ENCODE measurements around the gene GINS3.
"Not testable (repeated sequence)": the region's sequence is repeated elsewhere in the genome, so short reads cannot be mapped to it uniquely, and the experiment has no call there.

GINS3 gene

DNA sequence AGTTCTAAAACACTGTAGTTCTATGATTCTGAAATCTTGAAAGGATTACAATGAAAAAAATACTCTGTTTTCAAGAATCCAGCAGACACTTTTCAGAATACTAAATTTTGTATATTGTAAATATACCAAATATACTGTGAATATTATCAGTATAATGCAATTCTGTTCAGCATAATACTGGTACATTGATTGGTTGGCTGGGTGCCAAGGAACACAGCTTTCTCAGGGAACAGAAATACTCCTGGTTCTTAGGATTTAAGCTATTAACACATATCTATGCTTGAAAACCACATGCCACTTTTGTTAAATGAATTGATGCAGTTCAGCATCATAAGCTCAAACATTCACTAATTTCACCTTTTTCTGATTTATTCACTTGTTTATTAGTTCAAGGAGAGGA is 2.5 kb upstream of the GINS3 start:
- no peak for DNase-seq (ENCODE audit: low spot score)

DNA sequence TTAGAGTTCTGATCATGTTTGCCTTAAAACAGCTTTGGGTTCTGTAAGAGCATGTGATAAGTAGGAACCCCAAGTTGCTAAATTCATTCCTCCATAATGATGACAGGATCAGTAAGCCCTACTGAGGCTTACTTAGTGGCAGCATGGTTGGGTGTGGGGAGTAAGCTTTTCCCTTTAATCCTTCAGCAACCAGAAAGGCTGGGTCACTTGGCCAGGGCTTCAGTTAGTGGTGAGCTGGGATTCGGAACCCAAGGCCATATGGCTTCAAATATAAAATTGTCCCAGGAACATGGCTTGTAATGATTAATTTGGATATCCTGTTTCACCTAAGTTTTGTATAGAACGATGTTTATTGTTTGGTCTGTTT is 850 bp downstream of the GINS3 start:
- no peak for DNase-seq (ENCODE audit: low spot score)

DNA sequence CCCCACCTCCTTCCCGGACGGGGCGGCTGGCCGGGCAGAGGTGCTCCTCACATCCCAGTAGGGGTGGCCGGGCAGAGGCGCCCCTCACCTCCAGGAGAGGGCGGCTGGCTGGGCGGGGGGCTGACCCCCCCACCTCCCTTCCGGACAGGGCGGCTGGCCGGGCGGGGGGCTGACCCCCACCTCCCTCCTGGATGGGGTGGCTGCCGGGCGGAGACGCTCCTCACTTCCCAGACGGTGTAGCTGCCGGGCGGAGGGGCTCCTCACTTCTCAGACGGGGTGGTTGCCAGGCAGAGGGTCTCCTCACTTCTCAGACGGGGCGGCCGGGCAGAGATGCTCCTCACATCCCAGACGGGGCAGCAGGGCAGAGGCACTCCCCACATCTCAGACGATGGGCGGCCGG is 4.6 kb downstream of the GINS3 start:
- not testable (repeated sequence) for DNase-seq (ENCODE audit: low spot score)

DNA sequence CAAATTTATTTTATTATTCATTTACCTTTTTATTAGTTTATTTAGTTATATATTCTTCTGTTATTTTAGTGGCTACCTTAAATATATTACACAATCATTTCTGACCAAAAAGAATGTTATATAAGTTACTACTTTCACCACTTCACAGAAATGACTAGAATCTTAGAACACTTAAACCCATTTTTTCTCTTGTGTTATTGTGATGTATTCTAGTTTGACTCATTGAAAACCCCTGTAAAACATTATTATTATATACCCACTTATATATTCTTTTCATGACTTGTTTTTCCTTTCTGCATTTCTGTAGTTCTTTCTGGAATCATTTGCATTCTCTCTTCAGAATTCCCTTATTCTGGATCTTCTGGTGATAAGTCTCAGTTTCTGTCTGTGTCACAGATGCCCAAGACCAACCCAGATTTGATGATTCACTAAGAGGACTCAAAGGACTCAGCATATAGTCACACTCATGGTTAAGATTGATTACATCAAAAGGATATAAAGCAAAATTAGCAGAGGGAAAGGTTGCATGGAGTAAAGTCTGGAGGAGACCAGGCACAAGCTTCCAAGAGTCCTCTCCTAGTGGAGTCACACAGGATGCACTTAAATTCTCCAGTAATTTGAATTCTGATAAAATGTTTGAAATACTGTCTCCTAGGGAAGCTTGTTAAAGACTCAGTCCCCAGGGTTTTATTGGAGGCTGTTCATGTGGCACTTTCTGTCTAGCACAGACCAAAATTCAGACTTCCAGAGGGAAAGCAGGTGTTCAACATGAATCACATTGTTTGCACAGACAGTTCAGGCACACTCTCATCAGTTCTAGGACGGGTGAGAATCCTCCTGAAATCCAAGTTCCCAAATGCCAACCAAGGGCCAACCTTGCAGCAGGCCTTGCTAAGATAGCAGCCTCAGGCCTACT is 7.7 kb downstream of the GINS3 start:
- no peak for DNase-seq (ENCODE audit: low spot score)

DNA sequence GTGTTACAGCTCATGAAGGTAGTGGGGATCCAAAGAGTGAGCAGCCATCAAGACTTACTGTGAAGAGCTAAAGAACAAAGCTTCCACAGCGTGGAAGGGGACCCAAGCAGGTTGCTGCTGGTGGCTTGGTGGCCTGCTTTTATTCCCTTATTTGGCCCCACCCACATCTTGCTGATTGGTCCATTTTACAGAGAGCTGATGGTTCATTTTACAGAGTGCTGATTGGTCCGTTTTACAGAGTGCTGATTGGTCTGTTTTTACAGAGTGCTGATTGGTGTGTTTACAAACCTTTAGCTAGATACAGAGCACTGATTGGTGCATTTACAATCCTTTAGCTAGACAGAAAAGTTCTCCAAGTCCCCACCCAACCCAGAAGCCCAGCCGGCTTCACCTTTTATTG is 9.0 kb downstream of the GINS3 start:
- DNase-seq (ENCODE audit: low spot score), result not testable (repeated sequence)

DNA sequence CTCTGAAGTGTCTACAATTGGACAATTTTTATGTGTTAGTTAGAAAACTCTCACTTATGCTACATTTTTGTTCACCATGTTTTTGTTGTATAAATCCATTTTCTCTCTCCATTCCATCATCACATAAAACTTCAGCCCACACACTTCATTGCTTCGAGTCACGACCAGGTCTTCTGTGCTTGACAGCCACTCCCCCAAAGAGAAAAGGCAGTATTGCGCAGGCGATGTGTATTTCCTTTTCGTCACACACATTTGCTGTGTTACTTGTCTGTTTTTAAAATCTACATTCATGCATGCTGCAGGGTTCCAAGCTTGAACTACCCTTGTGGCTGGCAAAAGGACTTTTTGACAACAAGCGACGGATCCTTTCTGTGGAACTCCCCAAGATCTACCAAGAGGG is 10.5 kb downstream of the GINS3 start:
- no peak for DNase-seq (ENCODE audit: low spot score)

DNA sequence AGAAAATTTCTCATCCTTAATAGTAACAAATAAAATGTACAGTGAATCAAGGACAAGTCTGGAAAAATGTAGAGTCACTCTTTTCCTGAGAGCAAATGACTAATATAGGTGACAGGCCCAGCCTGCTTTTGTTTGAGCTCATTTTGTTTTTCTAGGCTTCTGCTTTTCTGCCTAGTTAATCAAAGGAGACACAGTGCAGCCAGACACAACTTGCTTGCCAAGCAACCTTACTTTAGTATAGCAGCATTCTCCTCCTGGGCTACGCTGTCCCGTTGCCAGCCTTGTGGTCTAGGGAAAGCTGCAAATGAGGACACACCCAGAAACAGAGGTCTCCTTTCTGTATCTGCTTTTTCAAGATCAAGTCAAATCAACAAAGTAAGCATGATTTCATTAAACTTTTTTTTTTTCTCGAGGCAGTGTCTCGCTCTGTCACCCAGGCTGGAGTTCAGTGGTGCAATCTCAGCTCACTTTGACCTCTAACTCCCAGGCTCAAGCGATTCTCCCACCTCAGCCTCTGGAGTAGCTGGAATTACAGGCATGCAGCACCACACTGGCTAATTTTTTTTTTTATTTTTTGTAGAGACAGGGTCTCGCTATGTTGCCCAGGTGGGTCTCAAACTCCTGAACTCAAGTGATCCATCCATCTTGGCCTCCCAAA is 17.2 kb downstream of the GINS3 start:
- DNase-seq (ENCODE audit: low spot score), result peak; percentile 17

DNA sequence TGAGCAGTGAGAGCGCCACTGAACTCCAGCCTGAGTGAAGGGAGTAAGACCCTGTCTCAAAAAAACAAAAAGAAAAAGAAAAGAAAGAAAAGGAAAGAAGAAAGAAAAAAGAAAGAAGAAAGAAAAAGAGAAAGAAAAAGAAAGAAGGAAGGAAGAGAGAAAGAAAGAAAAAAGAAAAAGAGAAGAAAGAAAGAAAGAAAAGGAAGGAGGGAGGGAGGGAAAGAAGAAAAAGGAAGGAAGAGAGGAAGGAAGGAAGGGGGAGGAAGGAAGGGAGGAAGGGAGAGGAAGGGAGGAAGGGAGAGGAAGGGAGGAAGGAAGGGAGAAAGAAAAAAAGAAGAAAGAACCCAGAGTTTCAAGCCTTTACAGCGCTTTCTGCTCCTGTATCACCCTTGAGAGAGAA is 19.1 kb downstream of the GINS3 start:
- no peak for DNase-seq (ENCODE audit: low spot score)

DNA sequence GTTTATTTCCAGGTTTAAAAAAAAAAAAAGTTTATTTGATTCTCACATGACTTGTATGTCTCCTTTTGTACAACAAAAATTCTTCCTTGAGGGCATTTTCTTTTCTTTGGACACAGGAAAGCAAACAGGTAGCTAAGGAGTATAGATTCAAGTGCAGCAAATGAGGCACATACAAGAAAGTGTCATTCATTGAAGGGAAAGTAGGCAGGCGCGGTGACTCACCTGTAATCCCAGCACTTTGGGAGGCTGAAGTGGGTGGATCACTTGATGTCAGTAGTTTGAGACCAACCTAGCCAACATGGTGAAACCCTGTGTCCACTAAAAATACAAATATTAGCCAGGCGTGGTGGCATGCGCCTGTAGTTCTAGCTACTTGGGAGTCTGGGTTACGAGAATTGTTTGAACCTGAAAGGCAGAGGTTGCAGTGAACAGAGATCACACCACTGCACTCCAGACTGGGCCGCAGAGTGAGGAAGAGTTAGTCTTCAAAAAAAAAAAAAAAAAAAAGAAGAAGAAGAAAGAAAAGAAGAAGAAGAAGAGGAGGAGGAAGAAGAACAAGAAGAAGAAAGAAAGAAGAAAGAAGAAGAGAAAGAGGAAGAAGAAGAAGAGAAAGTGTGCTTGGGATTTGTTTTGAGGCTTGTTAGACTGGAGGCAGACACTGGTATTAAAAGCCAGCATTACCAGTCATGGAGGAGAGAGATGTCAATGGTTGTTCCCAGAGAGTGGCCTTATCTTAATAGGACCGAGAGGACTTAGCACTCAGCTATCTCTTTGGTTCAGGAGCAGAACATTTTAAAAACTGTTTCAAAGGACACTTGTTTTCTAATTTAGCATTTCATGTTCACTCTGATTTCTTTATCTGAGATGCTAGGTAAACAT is 19.7 kb downstream of the GINS3 start:
- no peak for DNase-seq (ENCODE audit: low spot score)

DNA sequence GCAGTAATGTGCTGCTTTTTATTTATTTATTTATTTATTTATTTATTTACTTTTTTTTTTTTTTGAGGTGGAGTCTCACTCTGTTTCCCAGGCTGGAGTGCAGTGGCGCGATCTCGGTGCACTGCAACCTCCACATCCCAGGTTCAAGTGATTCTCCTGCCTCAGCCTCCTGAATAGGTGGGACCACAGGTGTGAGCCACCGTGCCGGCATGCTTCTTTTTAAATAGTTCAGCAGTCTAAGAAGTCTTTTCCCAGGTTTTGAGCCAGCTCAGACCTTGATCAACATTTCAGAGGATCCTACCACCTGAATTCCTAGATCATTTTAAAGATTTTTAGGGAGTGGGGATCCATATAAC is 20.3 kb downstream of the GINS3 start:
- DNase-seq (ENCODE audit: low spot score), result not testable (repeated sequence)

DNA sequence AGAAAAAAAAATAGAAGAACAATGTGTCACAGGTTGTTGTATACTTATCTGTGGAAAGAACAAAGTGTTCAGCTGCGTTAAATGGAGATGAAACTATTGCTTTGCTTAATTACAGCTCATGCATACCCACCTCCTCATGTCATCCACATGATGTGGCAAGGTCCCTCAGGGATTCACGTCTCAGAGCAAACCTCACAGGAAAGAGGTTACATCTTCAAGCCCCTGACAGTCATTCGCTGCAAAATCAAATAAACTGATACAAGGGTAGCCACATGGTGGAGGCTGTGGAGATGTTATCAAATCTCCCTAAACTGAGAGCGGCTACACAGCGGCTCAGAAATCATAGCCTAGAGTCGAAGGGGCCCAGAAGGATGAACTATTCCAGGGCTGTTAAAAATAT is 21.1 kb downstream of the GINS3 start:
- DNase-seq (ENCODE audit: low spot score), result no peak

DNA sequence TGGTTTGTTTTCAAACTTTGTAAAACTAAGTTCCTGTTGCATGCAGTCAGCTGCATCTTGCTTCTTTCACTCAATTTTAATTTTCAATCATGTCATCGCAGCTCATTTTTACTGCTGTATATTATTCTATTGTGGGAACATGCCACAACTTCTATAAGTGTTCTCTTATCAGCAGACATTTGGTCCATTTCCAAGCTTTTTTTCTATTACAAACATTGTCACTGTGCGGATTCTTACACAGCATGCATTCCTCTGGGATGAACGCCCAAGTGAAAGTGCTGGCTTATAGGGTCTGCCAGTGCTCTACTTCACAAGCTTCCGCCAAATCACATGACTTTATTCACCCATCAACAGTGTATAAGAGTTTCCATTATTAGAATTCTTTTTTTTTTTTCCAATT is 22.7 kb downstream of the GINS3 start:
- no peak for DNase-seq (ENCODE audit: low spot score)

DNA sequence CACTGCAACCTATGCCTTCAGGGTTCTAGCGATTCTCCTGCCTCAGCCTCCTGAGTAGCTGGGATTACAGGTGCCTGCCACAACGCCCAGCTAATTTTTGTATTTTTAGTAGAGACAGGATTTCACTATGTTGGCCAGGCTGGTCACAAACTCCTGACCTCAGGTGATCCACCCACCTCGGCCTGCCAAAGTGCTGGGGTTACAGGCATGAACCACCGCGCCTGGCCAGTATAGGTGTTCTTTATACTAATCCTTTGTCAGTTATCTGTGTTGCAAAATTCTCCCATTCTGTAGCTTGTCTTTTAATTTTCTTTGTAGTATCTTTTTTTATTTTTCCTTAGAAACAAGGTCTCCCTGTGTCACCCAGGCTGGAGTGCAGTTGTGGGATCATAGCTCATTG is 23.7 kb downstream of the GINS3 start:
- not testable (repeated sequence) for DNase-seq (ENCODE audit: low spot score)

DNA sequence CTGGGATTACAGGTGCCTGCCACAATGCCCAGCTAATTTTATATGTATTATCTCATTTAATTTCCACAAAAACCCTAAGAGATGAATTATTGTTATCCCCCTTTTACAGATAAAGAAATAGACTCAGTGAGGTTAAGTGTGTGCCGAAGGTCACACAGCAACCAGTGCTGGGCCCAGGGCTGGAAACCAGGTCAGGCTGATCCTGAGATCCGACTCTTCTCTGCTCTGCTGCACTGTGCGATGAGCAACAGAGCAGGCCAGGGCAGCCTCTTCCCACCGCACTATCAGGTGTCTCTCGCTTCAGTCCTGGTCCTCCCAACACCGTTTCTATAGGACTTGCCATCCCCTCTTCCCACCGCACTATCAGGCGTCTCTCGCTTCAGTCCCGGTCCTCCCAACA is 24.8 kb downstream of the GINS3 start:
- no peak for DNase-seq (ENCODE audit: low spot score)

DNA sequence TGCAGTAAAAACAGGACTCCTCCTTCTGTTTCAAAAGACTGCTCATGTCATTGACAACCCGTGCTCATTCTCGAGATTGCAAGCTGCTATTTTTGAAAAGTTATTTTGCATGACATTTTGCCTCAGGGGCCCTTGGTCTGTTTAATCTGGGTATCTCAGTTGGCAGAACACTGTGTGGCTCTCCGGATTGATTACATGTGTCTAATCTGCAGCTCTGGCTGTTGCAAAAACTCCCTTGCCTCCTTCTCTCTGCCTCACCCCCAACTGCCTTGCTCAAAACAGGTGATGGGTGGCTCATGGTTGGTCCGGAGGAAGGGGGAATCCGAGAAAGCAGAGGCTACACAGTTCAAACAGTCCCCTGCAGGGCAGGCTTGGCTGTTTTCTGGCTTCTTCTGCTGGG is 25.3 kb downstream of the GINS3 start:
- no peak for DNase-seq (ENCODE audit: low spot score)

DNA sequence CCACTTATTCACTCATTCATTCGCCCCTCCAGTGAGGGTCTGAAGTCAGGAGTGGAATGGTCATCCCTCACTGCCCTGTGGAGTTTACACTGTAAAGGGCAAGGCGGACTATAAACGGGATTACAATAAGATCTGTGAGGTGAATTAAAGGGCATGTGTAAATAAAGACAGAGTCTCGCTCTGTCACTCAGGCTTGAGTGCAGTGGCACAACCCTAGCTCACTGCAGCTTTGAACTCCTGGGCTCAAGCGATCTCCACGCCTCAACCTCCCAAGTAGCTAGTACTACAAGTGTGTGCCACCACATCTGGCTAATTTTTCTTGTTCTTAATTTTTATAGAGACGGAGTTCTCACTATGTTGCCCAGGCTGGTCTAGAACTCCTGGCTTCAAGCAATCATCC is 25.8 kb downstream of the GINS3 start:
- DNase-seq (ENCODE audit: low spot score), result no peak

DNA sequence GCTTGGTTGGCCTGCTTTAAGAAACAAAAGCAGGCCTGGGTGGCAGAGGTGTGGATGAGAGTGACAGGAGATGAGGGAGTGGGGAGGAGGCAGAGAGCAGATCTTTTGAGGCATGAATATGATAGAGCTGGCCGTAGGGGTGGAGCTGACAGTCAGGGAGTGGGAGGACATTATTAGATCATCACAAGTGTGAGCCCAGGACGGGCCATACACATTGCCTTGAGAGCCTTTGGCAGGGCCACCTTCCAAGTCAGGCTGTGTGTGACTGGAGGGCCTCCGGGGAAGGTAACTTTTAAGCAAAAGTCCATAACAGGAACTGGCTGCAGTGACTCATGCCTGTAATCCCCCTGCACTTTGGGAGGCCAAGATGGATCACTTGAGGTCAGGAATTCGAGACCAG is 26.3 kb downstream of the GINS3 start:
- DNase-seq (ENCODE audit: low spot score), result no peak

DNA sequence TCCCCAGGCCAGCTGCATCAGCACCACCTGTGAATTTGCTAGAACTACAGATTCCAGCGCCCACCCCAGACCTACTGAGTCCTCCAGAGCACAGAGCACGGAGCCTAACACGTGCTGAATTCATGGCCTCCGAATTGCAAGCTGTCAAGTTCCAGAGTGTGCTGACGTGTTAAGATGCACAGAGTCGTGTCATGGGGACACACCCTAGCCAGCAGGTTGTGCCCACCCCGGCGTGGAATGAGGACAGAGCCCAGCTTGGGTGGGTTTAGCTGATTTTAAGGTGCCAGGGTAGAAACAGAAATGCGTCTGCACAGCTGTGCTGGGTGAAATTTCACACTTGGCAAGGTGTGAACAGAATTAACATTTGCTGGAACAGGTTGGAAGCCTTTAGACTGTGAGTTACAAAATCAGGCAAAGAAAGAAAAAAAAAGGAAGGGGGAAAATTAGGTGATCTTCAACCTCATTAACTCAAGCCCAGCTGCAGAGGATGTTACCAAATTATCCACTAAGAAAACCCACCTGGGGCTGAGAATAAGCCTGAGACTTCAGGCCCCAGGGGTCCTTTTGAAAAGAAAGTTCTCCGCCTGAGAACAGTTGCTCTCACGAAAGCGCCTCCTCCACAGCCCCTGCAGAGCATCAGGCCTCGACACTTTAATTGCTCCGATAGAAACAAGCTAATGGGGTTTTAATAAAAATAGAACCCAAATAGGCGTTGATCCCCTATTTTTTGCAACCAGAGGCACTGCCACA is 27.1 kb downstream of the GINS3 start:
- no peak for DNase-seq (ENCODE audit: low spot score)

DNA sequence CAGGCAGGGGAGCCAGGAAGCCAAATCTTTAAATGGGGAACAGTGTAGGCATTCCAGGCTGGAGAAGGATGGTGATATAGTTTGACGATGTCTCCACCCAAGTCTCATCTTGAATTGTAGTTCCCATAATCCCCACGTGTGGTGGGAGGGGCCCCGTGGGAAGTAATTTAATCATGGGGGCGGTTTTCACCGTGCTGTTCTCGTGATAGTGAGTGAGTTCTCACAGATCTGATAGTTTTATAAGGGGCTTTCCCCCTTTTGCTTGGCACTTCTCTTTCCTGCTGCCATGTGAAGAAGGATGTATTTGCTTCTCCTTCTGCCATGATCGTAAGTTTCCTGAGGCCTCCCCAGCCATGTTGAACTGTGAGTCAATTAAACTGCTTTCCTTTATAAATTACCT is 28.8 kb downstream of the GINS3 start:
- no peak for DNase-seq (ENCODE audit: low spot score)

DNA sequence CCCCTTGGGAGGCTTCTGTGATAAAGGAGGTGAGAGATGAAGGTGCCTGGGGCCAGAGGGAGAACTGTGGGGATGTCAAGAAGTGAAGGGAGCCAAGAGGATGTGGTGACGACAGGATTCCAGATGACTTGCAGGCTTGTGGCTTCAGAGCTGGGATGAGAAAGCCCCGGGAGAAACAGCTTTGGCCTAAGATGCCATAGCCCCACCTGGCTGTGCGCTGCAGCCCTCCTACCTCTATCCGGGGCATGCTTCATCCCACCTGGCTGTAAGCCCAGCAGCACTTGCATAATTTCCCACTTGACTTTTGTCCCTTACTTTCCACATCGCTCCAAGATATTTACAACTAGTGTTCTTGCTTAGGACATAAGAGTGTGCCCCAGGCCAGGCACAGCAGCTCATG is 29.3 kb downstream of the GINS3 start:
- DNase-seq (ENCODE audit: low spot score), result no peak

DNA sequence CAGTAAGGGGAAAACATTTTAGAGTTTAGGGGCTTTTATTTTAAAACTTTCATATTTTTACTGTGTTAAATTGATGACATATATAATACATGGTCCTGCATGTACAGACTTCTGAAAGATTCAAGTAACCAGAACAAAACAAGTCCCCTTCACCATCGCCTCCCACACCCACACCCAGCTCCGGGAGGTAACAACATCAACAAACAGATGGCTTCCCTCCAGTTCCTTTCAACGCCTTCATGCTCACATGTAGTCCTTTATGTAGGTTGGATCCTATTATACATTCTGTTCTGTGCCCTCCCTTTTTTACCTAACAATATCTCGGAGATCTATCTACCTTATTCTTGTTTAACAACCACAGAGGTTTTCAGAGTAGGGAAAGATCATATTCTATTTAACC is 30.5 kb downstream of the GINS3 start:
- no peak for DNase-seq (ENCODE audit: low spot score)

DNA sequence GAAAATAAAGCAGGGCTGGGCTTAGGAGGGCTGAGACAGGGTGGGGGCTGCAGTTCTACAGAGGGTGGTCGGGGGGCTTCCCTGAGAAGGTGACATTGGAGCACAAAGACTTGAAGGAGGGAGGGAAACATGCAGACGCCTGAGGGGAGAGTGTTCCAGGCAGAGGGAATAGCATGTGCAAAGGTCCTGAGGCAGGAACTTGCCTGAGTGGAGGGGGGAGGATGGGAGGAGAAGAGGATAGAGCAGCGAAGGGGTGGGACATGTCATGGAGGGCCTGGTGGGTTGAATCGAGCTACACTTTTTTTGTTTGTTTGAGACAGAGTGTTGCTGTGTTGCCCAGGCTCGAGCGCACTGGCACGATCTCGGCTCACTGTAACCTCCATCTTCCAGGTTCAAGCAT is 33.0 kb downstream of the GINS3 start:
- no peak for DNase-seq (ENCODE audit: low spot score)

Measured in pons (tissue), 1 donor.